NCI-H2171 treated with DMSO at 0.1 percent for 48 hours (cell line): Measurements from ENCODE around the gene EXOC6B.
A peak's percentile ranks its signal among the peaks of the same experiment; 100 is the strongest.

ENCODE experiments used
- DNase-seq: peaks from one replicate; lab custom pipeline; 2025; lab: John Stamatoyannopoulos, UW

The EXOC6B gene

DNA sequence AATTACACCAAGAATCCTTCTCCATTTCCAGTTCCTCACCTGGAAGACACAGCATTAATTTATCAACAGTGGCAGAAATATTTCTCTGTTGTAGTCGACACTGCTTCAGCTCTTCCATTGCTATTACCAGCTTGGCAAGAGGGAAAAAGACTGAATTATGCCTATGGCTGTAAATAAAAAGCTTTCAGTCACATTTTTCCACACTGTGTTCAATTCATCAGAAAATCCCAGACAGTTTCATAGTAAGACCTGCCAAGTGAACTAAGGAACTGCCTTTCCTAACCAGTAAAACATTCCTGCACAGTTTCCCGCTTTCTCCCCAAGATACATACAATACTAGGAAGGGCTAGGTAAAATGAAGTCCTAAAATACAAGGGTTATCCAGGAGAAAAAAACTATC, 94.7 kb downstream of the EXOC6B start:
- no peak for DNase-seq

DNA sequence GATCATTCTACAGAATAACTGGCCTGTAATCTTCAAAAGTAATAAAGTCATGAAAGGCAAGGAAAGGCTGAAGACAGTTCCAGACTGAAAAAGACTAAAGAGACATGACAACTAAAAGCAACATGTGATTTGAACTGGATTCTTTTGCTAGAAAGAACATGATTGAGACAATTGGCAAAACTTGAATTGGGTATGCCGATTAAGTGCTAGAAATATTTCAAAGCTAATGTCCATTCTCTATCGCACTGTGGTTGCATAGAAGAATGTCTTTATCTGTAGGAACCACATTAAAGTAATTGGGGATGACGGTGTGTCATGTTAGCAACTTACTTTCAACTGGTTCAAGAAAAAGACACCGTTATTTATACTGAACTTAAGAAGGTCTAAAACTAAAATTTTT, 98.5 kb downstream of the EXOC6B start:
- DNase-seq = no peak

DNA sequence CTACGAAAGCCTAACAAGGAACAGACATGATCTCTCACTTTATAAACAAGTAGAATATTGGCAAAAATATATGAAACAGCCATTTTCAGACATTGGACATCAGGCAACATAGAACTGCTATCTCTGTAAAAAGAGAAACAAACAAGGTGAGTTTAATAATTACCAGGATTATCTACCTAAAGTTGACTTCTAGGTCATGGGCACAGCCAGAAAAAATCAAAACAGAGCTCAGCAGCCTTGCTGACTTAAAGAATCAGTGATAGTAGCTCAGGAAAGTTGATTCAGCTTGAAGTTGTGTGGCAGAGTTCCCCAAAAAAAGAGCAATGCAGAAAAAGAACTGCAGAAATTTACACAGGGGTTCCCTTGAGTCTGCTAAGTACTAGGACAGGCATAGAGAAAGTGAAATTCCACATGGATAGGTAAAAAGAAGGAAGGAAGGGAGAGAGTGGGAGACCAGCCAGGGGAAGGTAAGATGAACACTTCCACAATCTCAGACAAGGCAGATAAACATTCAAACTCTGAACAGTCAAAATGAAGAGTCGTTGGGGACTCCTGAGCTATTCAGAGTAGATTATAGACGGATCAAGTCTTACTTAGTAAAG, 102.0 kb downstream of the EXOC6B start:
- no peak for DNase-seq

DNA sequence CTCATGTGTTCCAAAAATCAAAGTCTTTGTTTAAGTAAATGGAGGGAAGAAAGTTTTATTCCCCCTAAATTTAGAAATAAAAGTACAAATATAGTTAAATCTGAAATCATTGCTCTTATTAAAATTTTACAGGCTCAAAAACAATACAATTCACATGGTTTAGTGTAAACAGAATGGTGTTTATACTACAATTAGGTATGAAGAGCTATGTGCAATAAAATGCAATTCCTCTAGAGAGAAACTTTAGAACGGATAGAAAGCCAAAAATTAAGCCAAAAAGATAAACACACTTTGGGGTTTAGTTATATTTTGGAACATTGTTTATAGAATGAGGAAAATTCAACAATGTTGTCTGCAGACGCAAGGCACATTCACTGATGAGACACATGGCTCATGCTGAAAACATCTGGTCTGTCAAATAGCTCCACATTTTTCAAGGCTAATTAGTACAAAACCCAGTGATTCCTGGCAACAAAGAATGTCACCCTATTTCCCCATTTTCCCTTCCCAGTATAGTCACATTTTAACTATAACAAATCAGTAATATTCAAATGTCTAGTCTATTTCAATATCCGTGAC, 103.3 kb downstream of the EXOC6B start:
- no peak for DNase-seq

DNA sequence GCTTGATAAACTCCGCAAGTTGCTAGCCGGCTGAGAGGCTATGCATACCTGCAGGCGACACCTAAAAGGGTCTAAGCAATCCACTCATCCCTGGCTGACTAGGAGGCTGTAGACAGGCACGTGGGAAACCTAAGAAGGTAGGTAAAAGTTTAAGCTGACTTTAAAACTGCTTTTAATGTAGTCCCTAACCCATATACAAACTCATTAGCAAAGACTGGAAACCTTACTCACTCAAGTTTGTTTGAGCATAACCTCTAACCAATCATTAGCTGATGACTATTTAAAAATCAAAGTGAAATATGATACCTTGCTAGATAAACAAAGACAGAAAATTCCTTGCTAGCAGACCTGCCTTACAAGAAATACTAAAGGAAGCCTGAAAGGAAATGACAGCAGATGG, 106.4 kb downstream of the EXOC6B start:
- DNase-seq = peak; percentile 54

DNA sequence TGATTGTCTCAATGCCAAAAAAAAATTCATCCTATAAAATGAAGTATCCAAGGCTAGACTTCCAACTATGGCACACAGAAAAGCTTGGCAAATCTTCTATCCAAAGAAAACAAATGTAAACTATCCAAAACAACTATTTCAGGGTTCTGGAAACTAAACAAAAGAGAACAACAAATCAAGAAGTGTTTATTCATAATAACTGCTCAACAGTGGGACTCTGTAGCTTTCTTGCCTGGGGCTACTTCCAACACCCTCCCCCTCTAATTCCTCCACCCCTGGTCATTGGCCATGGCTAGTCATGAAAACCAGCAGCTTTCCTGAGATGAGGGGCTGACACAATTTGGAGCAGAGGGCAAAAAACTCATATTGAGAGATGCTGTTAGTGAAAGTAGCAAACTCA, 107.0 kb downstream of the EXOC6B start:
- DNase-seq = no peak

DNA sequence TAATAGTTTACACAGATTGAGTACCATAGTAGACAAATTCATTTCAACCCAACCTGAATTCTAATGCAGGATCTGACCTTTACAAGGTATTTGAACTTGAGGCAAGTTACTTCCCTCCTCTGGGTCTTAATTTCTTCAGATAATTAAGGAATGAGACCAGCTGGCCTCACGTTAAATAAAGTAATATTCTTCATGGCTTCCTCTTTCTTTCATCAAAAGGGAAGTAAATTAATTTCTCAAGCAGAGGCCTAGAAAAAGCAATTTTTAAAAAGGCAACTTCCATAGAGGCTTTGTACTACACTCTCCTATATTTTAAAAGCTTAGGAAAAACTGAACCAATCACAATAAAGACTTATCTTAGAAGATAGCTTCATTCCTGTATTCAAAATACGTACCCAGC, 109.2 kb downstream of the EXOC6B start:
- no peak for DNase-seq

DNA sequence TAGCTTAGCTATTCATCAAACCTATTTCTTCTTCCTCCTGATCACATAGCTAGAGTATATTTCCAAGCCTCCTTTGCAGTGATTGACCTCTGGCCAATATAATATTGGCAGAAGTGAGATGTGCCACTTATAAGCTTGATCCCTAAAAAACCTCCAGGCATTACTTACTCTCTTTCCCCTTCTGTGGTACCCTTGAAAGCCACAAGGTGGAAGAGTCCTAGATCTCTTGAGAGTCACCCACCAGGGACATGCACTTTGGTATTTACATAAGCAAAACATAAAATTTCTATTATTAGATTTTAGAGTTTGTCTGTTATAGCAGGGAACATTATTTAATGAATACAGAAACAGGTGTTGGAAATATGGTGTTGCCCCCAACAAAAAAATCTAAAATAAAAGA, 112.0 kb downstream of the EXOC6B start:
- DNase-seq = no peak

DNA sequence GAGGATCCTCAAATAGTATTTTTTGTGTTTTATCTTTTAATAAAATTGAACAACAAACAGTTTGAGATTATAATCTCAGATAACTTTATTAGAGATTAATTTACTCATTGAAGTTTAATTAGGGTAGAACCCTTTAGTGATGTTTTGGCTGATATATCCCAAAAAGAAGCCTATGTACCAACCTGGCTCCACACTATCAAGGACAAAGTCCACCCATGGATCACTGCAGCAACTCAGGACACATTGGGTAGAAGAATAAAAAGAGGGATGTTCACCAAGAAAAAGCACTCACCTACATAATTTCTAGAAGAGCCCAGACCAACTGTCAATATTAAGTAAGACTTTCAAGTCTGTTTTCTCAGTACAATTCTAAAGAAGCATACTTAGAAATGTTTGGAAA, 112.9 kb downstream of the EXOC6B start:
- no peak for DNase-seq

DNA sequence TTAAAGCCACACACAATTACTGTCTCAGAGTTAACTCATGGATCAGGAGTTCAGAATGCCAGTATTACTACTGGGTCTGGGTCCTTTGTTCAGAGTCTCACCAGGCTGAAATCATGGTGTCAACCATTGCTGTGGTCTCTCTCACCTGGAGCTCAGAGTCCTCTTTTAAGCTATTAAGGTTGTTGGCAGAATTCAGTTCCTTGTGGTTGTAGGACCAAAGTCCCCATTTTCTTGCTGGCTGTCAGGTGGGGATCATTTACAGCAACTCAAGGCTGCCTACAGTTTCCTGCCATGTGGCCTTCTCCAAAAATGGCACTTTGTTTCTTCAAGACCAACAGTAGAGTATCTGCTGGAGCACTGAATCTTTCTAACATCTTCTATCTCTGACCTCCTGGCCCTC, 113.5 kb downstream of the EXOC6B start:
- DNase-seq = no peak

DNA sequence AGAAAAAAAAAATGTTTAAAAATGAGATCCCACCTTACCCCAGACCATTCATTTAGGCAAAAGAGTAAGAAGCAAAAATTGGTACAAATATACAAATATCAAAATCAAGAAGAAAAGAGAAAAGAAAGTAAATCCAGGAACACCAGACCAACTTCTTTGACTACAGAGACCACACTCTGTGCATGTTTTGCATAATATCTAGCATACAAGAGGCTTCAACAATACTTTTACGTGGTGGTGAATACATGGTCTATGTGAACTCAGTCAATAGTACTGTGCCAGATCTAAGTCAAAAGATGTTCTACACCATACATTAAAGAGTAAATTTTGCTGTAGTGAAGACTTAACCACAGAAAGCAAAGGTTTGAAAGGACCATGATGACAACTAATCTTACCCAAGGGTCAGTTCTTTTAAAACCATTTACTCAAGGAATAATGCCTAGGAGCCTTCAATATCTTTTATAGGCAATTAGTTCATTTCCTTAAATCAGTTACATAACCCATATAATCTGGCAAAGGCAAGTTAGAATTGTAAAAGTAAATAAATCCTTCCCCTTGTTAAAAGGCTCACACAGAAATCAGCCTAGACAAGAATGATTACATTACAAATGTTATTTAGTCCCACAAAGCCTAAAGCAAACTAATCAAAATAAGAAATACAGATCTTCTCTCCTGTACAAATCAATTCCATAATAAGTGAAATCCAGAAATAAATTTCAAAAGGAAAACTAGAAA, 115.2 kb downstream of the EXOC6B start:
- DNase-seq = no peak

DNA sequence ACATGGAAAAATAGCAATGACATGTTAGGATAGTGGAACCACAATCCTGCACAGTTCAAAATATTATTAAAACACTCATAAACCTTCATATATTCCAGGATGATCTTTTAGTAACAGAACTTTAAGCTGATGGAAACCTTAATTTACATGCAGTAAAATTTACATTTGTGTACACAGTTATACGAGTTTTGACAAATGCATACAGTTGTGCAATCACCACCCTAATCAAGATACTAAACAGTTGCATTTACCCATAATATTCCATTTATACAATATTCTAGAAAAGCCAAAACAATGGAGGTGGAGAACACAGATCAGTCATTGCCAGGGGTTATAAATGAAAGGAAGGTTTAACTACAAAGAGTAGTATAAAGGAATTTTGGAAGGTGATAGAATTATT, 117.6 kb downstream of the EXOC6B start:
- no peak for DNase-seq

DNA sequence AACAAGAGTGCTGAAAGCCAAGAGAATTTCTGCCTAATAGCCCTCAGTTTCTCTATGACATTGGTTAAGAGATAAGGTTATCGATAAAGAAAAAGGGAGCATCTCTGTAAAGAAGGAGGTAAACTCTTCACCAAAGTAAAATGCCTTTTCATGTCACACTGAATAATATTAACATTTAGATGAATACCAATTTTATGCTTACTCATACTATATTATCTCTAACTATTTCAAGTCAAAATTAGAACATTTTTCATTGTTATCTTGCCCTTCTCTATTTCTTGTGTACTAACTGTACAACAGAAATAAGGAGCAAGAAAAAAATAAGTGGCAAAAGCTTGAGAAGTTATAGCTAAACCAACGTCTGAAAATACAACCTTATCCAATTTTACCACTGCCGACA, 127.5 kb downstream of the EXOC6B start:
- DNase-seq = no peak

DNA sequence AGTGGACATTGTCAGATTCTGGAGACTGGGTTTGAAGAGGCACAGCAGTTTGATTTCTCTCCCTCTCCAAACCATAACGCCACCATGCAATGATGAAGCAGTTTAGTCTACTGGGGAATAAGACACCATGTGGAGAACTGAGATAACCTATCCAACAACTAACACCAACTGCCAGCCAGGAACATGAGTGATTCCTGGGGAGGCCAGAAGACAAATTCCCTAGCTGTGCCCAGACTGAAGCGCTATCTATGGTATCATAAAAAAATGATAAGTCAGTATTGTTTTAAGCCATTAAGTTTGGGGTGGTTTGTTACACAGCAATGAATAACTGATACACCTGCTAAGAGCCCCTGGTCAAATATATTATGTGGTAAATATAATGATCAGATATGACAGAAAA, 129.3 kb downstream of the EXOC6B start:
- DNase-seq = no peak

DNA sequence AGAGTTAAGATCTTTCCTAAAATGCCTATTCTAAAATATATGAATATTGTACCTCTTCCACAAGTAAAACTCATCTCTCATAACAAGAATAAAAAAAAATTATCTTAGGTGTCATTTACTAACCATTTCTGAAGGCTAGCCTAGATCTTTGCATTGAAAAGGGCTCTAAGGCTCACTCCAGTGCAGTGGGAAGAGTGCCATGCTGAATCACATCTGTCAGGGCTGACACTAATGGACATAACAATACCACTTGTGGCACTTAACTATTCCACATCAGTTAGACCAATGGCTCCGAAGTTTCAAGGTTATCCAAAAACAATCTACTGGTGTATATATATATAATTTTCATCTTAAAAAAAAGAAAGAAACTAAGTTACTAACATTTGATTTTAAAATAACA, 130.2 kb downstream of the EXOC6B start:
- DNase-seq = peak; percentile 9

DNA sequence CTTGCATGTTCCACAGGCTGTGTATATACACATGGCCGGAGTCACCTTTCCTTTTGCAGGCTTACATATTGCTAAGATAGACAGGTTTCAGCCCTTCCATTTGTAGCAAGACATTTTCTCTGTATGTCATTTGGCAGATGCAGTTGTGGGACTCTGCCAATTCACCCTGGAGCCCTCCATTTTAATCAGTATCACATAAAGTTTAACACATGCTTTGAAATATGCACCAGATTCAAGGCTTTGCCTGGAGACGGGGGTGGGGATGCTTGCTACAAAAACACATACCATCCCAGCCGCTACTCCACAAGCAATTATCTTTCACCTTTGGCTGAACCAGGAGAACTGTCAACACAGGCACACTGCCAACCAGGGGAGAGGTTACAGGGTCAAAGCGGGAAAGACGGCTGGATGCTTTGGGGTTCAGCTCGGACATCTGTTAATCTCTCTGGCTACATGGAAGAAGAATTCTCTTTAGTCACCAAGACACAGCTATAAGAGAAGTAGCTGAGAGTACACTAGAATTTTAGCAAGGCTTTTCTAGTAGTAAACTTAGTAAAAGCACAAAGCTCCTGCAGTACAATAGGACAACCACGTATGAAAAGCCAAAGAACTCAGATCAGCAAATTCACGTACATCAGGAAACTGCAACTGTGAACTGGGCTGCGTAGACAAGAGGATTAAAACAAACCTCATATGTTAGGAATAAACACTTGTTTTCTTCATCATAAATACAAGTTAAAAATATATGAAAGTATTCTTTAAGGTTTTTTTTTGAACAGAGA, 130.9 kb downstream of the EXOC6B start:
- peak; percentile 90 for DNase-seq

DNA sequence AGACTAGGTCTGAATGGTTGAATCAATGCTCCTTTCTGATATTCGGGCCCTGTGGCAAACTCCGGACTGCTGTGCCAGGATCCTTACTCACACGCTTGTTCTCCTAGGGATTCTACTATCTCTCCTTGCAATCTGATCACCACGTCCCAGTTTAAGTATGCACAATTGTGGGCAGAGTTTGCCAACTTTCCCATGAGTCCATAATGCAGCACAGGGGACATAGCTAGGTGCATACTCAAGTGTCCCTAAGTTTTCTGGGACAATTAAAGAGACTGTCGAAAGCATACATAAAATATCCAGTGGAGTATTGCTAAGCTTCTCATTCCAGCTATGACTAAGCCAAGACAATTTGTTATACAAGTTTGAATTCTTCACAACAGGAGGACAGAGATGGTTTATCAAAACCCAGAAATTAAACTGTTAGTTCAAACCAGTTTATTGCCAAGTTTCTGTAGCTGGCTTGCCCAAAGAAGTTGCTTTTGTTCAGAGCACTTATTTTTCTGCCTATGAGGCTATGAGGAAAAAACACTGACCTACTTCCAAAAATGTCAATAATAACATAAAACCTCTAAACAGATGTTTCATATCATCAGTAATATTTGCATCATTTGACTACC, 136.1 kb downstream of the EXOC6B start:
- DNase-seq = no peak

DNA sequence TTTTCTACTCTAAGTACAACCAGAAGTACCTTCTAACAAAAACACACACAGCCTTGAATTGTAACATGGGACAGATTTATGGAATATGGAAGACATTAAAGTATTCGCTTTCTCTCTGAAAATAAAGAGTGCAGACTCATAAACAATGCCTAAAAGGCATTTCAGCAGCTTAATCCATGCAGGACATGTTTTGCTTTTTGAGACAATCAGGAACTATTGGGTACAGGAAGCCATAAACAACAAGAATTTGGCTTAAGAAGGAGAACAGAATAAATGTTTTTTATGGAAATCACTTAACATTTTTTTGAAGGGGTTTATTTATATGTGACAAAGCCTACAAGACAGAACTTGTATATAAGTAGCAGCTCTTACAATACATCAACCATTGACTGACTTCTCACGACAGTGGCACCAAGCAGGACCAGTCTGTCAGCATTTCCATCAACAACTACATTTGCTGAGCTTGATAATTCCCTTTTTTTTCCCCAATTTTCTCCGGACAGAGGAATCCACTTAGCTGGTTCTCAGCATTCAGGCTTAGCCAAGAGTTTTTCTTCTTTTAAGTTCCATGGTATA, 140.1 kb downstream of the EXOC6B start:
- DNase-seq = no peak

DNA sequence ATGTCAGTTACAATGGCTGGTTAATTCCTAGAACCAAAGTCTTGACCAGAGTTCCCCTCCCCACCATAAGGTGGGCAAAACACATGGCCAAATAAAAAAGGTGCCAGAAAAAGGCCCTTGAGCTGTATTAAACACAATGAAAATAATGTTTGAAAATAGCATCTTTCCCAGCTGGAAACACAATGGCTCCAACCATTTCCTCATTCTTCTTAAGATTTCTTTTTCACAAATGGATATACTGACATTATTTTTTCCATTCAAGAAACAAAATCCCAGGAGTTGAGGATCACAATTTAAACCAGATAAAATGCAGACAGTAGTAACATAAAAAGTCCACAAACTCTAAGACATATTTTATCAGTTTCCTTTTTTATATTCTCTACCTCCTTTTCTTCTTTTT, 143.8 kb downstream of the EXOC6B start:
- no peak for DNase-seq

DNA sequence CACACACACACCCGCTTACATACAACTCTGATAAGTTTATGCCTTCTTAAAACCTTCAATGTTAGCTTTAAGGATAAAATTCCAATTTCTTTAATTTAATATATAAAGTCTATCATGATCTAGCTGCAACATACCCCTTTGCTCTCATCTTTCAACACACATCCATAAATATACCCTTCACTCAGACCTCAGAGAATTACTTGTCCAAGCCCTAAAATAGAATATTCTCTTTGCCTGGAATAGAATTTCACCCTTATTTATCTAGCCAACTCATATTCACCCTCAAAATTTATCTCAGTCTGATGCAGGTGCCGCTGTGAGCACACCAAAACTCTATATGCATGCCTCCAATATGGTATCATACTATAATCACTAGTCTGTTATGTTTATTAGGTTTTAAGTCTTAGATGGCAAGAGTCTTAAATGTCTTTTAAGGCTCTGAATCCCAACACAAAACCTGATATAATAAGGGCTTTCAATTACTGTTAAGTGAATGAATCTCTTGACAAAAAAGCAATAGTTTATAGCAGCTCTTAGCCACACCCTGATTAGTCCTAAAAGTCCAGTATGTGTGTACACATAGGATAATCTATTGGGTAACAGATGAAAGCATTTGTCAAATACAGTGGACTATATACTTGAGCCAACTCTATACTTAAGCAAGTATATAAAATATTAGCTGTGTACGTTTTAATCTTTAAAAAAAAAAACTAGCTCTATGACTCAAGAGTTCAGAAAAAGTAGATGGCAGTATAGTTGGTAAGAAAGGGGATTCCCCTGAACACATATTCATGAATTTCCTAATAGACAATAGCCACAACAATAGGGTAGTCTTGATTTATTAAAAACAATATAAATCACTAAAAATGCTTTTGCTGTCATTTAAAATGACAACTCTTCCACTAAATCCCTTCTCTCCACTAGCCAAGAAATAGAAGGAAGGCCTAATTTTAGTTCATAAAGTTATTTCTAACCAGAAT, 144.5 kb downstream of the EXOC6B start:
- no peak for DNase-seq

DNA sequence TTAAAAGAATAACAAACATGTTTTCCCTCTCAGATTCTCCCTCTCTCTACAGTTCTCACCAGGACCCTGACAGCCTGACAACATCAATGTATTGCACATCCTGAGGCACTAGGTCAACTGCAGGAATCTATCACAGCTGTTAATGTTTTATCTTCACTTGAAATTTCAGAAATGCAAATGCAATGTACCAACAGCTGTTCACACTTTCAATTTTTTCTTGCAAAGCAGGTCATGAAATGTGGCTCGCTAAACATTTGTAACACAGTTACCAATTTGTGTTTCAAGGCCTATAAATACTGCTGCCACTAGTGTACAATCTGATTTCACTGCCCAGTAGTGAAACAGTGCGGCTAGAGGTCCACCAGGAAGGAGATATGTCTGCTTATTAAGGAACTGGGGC, 147.8 kb downstream of the EXOC6B start:
- DNase-seq = peak; percentile 2
